HG03442 (cell line): ENCODE results near the gene KYNU.

ENCODE experiments used
- ATAC-seq: cut with Tn5 transposase; IDR thresholded peaks from one replicate; pipeline ENCODE4 v1.9.1; 2021; ENCODE audit warnings: mild to moderate bottlenecking, moderate library complexity; ENCODE audit not compliant: unreplicated experiment

Gene KYNU

DNA sequence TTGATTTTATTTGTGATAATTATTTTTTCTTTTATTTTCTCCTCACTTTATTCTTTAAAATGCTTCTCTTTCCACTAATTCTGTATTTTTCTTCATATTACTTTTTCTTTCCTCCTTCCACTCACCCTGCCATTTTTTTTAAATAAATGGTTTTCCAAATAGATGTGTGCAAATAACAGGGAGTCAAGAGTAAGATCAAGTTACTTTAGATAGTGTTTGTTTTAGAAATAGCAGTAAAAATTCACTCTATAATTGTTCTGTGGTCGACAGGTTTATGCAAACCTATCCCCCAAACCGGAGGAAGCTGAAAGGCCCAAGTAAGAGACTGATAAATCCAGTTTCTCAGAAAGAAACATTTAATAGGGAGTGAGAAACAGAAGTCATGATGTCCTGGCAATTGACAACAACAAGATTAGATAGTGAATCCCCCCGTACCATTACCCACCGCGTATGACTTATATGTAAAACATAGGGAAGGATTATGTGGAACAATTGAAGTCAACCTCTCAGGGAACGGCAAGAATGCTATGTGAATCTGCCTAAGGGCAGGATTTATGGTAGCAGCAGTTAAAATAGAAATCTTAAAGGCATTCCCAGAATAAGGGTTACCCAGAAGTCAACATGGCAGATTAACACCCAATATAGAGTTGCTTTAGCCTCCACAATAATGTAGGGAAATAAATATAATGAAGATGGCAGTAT is 75.5 kb downstream of the KYNU start:
- ATAC-seq, result no peak

DNA sequence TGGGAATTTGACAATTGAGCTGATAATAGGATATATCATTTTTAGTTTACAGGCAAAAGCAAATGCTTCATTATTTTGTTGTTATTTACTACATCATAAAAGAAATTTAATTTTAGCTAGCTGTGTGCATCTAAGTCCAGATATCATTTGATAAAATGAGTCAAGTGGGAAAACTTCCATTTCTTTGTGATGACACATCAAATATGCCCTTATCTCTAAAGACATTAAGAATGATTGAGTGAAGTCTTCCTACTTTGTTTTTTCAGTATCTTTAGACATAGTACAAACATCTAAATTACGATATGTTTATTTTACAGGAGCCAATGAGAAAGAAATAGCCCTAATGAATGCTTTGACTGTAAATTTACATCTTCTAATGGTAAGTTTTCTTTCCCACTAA is 77.0 kb downstream of the KYNU start:
- no peak for ATAC-seq

- no peak for ATAC-seq
Observed at GRCh38 chr2:142957144-142957543, 79.7 kb downstream of the KYNU start.

- no peak for ATAC-seq
Observed at GRCh38 chr2:142961202-142961601, 83.7 kb downstream of the KYNU start.

- no peak for ATAC-seq
Observed at GRCh38 chr2:142965443-142965842, 88.0 kb downstream of the KYNU start.

- no peak for ATAC-seq
Observed at GRCh38 chr2:142966284-142966683, 88.8 kb downstream of the KYNU start.

DNA sequence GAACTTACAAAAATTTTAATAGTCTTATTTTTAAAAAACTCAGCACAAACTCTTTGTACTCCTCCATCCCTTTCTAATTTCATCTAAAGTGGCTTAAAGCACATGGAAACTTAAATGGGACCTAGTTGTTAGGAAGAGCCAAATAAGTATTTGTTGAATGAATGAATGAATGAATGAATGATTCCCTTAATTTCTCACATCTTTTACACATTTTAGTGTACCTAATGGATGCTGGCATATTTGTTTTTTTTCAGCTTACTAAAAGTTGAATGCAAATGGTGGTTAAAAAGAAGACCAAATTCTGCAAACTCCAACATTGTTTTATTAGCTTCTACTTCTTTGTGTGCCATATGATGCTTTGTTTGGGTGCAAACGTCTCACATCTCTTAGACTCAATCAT is 89.6 kb downstream of the KYNU start:
- ATAC-seq, result no peak

- ATAC-seq, result no peak
Observed at GRCh38 chr2:142973160-142973821, 95.8 kb downstream of the KYNU start.

- ATAC-seq, result peak; percentile 27
Observed at GRCh38 chr2:142973822-142974207, 96.4 kb downstream of the KYNU start.

- peak; percentile 40 for ATAC-seq
Observed at GRCh38 chr2:142974288-142975024, 97.0 kb downstream of the KYNU start.

DNA sequence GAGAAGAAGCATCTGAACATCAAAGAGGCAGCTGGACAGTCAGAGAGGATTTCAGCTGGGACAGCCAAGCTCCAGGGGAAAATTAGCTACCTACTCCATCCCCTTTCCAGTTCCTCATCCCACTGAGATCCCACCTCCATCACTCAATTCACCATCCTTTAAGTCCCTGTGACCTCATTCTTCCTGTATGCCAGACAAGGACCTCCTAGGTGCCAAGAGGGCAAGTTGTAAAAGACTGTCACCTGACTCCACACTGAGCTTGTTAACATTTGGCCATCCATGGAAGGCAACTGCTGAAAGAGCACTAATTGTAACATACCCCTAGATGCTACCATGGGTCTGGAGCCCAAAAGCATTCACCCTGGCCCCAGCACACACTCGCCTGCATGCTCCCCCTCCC is 97.8 kb downstream of the KYNU start:
- ATAC-seq, result no peak

DNA sequence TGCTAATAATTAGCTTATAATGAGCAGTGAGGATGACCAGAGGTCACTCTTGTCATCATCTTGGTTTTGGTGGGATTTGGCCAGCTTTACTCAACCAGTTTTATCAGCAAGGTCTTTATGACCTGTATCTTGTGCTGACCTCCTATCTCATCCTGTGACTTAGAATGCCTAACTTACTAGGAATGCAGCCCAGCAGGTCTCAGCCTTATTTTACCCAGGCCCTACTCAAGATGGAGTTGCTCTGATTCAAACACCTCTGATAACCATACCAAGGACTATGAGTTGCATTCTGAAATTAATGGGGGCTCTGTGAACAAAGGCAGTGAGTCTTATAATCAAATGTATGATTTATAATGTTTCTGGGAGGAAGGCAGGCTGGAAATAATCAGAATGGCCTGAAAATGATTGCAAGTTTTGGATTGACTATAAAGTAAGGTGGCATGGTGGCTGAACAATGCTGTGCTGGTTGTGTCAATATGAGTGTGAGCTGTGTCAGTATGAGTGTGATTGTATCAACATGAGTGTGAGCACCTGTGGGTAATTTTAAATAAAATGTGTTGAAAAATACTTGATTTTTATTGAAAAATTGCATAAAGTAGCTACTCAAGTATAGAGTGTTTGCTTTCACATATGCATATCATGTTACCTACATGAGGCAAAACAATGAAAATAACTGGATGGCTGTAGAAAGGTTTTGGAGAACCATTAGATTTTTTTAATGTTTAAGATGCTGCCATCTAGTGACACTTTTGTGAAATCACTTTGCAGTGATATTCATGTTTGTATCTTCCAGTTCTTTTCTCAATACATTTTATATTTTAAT is 103.0 kb downstream of the KYNU start:
- peak; percentile 38 for ATAC-seq

GRCh38 chr2:142981069-142981378 is 103.6 kb downstream of the KYNU start:
- ATAC-seq, result no peak

DNA sequence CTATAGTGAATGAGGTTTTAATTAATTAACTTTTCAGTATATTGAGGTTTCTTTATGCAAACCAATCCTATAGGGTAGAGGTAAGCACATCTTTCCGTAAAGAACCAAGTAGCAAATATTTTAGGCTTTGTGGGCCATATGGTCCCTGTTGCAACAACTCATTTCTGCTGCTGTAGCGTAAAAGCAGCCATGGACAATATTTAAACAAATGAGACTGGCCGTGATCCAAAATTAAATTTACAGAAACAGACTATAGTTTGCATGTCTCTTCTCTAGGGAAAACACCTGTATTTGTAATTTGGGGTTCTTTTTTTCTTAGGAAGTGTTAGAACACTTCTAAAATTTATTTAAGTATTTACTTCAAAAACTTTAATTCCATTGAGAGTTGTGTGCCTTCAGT is 104.3 kb downstream of the KYNU start:
- ATAC-seq, result no peak

- ATAC-seq, result peak; percentile 85
Observed at GRCh38 chr2:142983174-142983573, 105.7 kb downstream of the KYNU start.

DNA sequence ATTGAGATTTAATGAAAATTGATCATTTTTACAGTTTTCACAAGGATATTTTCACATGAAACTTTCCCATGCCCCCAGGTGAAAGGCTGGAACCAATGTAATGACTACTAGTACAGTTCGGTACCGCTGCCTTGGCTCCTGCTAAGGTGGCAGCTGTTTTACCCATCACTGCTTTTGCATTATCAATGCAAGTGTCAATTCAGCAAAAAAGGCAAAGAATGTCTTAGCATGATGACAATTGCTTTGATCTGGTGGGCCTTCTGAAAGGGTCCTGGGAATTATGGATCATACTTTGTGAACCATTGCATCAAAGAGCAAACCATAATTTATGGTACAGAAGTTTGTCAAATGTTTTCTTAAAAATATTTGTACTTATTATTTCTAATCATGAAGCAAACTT is 107.2 kb downstream of the KYNU start:
- no peak for ATAC-seq

- no peak for ATAC-seq
Observed at GRCh38 chr2:142987044-142987443, 109.6 kb downstream of the KYNU start.

GRCh38 chr2:142989273-142990204 is 112.1 kb downstream of the KYNU start:
- peak; percentile 79 for ATAC-seq

DNA sequence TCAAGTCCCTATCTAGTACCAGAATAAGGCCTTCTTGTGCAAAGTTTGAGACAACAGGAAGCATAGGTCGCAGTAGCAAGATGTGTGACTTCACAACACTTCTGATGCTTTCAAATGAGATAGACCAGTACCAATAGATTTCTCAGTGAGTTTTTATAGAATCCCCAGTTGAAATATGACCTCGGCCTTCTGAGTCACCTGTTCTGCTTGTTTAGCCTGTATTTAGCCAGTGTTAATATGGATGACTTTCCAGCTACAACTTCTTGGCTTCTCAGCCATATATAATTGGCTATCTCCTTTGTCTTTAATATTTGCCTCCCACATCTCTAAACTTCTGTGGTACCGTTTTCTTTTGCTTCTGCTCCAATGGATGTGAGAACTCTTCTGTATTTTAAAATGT is 113.8 kb downstream of the KYNU start:
- no peak for ATAC-seq

- no peak for ATAC-seq
Observed at GRCh38 chr2:142992840-142993239, 115.4 kb downstream of the KYNU start.
